ENCODE measurements around the gene COA7. TPM values are rescaled to one million over a fixed set of nuclear protein-coding genes. Genes with fewer than 3 reads are reported as not detected.
"Not testable (repeated sequence)": the region's sequence is repeated elsewhere in the genome, so short reads cannot be mapped to it uniquely, and the experiment has no call there.

Gene COA7
- 10 to 100 TPM; 14.5 to 19.5 (median 15.9) TPM for polyA plus RNA-seq (ENCODE audit: insufficient read length in 3 of 3)
- long read RNA-seq, donor 1, full-length matches to known transcripts = 10 of 10 reads
- long read RNA-seq, donor 1, partial matches to known transcripts = 0 of 10 reads
- long read RNA-seq, donor 1, other reads (novel, unspliced or antisense) = 0 of 10 reads
- long read RNA-seq, donor 2, full-length matches to known transcripts = 8 of 8 reads
- long read RNA-seq, donor 2, partial matches to known transcripts = 0 of 8 reads
- long read RNA-seq, donor 2, other reads (novel, unspliced or antisense) = 0 of 8 reads
- long read RNA-seq, donor 3, full-length matches to known transcripts = 13 of 13 reads
- long read RNA-seq, donor 3, partial matches to known transcripts = 0 of 13 reads
- long read RNA-seq, donor 3, other reads (novel, unspliced or antisense) = 0 of 13 reads
- long read RNA-seq, donor 4, full-length matches to known transcripts = 9 of 9 reads
- long read RNA-seq, donor 4, partial matches to known transcripts = 0 of 9 reads
- long read RNA-seq, donor 4, other reads (novel, unspliced or antisense) = 0 of 9 reads
- long read RNA-seq, donor 5 = 0 reads
- long read RNA-seq, donor 6, full-length matches to known transcripts = 7 of 7 reads
- long read RNA-seq, donor 6, partial matches to known transcripts = 0 of 7 reads
- long read RNA-seq, donor 6, other reads (novel, unspliced or antisense) = 0 of 7 reads
- long read RNA-seq, donor 7, full-length matches to known transcripts = 3 of 3 reads
- long read RNA-seq, donor 7, partial matches to known transcripts = 0 of 3 reads
- long read RNA-seq, donor 7, other reads (novel, unspliced or antisense) = 0 of 3 reads
- long read RNA-seq, donor 8, full-length matches to known transcripts = 21 of 21 reads
- long read RNA-seq, donor 8, partial matches to known transcripts = 0 of 21 reads
- long read RNA-seq, donor 8, other reads (novel, unspliced or antisense) = 0 of 21 reads
- long read RNA-seq, donor 9, full-length matches to known transcripts = 8 of 14 reads
- long read RNA-seq, donor 9, partial matches to known transcripts = 6 of 14 reads
- long read RNA-seq, donor 9, other reads (novel, unspliced or antisense) = 0 of 14 reads
- long read RNA-seq, donor 10, full-length matches to known transcripts = 9 of 9 reads
- long read RNA-seq, donor 10, partial matches to known transcripts = 0 of 9 reads
- long read RNA-seq, donor 10, other reads (novel, unspliced or antisense) = 0 of 9 reads
- long read RNA-seq, donor 11, full-length matches to known transcripts = 11 of 11 reads
- long read RNA-seq, donor 11, partial matches to known transcripts = 0 of 11 reads
- long read RNA-seq, donor 11, other reads (novel, unspliced or antisense) = 0 of 11 reads
- long read RNA-seq, donor 12, full-length matches to known transcripts = 5 of 5 reads
- long read RNA-seq, donor 12, partial matches to known transcripts = 0 of 5 reads
- long read RNA-seq, donor 12, other reads (novel, unspliced or antisense) = 0 of 5 reads
- long read RNA-seq, donor 13, full-length matches to known transcripts = 21 of 27 reads
- long read RNA-seq, donor 13, partial matches to known transcripts = 6 of 27 reads
- long read RNA-seq, donor 13, other reads (novel, unspliced or antisense) = 0 of 27 reads
- long read RNA-seq, donor 14, full-length matches to known transcripts = 9 of 9 reads
- long read RNA-seq, donor 14, partial matches to known transcripts = 0 of 9 reads
- long read RNA-seq, donor 14, other reads (novel, unspliced or antisense) = 0 of 9 reads
- long read RNA-seq, donor 15, full-length matches to known transcripts = 1 of 1 reads
- long read RNA-seq, donor 15, partial matches to known transcripts = 0 of 1 reads
- long read RNA-seq, donor 15, other reads (novel, unspliced or antisense) = 0 of 1 reads
- long read RNA-seq, donor 16, full-length matches to known transcripts = 19 of 29 reads
- long read RNA-seq, donor 16, partial matches to known transcripts = 10 of 29 reads
- long read RNA-seq, donor 16, other reads (novel, unspliced or antisense) = 0 of 29 reads

DNA sequence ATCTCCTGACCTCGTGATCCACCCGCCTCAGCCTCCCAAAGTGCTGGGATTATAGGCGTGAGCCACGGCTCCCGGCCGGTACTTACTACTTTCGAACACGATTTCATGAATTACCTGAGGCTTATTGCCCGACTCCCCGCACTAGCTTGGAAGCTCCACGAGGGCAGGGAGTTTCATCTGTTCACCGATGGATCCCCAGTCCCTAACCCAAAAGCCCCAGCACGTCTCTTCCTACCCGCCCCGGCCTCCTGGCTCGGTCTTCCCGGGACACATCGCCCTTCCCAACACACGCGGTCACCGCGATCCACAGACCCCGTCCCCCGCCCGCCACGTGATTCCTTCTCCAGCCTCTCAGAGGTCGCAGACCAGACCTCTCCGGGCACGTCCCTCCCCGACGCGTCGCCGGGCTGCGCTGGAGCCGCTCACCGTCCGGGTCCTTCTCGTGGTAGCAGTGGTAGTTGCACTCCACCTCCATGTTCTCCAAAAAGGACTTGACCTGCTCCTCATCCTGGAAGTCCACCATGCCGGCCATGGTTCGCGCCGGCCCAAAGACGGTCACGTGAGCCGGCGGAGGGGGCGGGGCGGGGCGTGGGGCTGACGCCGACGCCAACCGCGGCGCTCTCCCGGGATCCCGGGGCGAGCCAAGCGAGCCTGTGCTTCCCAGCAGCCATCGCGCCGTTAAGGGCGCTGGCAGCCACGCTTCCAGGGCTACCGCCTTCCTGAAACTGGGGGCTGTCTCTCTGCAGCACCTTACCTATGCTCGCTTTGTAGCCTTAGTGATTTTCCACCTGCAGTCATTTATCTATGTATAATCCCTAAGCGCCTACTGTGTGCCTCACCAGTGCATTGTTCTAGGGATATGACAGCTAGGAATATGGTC lies at the start of gene COA7:
COA7 (minus strand) TSS at position 553 of the 880 bp plus-strand sequence; CDS start at position 532, 21 bp downstream.
- DNase-seq (ENCODE audit: extremely low read depth in 1 of 11, low read depth in 9 of 11, low spot score in 4 of 11) = peak; percentile 56 to 84 (median 78)

DNA sequence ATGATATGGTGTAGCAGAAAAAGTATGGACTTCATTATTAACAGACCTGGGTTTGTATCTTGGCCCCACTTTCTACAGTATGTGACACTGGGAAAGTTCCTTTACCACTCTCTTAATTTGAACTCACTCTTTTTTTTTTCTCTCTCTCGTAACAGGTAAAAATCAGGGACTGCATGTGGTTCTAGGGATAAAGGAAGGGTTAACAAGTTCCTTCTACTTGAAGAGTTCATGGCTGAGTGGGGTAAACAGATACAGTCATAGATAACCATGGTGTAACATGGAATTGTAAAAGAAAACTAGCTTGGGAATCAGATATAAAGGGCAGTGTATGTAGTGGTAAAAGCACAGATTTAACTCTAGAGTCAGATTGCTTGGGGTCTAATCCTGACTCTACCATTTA lies 49.3 kb upstream of the COA7 start:
- no peak for DNase-seq (ENCODE audit: extremely low read depth in 1 of 11, low read depth in 9 of 11, low spot score in 4 of 11)

DNA sequence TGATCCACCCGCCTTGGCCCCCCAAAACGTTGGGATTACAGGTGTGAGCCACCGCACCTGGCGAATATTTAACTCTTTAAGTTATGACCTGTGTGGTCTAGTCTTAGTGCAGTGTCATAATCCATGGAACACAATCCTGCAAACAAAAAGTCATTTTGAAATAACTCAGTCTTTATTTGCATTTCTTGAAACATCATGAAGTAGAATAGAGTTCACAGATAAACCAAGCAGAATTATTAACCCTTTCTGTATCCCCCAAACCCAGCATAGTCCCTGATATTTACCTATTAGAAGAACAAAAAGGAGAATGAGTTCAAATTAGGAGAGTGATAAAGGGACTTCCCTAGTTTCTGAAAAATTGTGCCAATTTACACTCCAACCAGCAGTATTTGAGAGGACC lies 48.0 kb upstream of the COA7 start:
- DNase-seq (ENCODE audit: extremely low read depth in 1 of 11, low read depth in 9 of 11, low spot score in 4 of 11) = no peak

DNA sequence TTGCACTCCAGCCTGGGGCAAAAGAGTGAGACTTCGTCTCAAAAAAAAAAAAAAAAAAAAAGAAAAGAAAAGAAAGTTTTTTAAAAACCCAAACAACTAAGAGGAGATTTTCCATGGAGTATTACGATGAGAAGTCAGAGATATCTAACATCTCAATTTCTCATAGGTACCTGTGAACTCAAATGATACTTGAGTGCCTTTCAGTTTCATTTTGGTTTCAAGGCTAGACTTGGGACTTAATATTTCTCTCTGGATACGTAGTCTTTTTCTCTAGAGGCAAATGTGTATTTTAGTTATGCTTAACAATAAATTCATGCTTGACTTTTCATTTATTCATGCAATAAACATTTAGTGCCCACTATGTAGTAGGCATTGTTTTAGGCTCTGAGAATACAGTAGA lies 43.1 kb upstream of the COA7 start:
- DNase-seq (ENCODE audit: extremely low read depth in 1 of 11, low read depth in 9 of 11, low spot score in 4 of 11) = no peak

DNA sequence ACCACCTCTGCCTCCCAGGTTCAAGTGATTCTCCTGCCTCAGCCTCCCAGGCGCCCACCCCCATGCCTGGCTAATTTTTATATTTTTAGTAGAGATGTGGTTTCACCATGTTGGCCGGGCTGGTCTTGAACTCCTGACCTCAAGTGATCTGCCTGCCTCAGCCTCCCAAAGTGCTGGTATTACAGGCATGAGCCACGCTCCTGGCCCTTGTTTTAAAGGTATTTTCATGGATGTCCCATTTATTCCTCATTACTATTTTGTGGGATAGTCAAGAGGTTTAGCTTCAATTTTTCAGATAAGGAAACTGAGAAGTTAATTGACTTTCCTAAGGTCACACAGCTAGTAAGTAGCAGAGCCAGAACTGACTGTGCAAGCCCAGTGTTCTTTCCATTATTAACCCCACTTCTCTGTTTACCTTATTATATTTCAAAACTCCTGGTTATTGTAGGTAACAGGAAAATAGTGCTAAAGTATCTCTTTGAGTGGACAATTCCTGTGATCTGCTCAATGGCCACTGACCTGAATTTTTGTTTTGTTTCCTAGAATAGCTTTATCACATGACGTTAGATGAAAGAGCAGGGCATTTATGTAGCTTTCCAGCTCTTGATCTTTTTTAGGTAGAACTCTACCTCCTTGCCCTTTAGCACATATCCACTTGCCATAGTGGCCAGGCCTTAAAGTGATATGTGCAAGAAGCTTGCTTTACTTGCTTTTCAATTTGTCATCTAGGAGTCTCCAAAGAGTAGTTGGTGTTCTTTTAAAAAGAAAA lies 41.7 kb upstream of the COA7 start:
- DNase-seq (ENCODE audit: extremely low read depth in 1 of 11, low read depth in 9 of 11, low spot score in 4 of 11) = no peak

DNA sequence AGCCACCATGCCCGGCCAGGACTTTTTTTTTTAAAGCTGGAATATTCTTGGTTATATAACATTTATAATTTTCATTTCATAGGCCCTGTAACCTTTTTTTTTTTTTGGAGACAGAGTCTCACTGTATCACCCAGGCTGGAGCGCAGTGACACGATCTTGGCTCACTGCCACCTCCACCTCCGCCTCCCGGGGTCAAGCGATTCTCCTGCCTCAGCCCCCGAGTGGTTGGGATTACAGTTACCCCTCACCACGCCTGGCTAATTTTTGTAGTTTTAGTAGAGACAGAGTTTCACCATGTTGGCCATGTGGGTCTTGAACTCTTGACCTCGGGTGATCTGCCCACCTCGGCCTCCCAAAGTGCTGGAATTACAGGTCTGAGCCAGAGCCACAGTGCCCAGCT lies 40.7 kb upstream of the COA7 start:
- DNase-seq (ENCODE audit: extremely low read depth in 1 of 11, low read depth in 9 of 11, low spot score in 4 of 11) = peak in 1 of 11 donors; percentile 10

DNA sequence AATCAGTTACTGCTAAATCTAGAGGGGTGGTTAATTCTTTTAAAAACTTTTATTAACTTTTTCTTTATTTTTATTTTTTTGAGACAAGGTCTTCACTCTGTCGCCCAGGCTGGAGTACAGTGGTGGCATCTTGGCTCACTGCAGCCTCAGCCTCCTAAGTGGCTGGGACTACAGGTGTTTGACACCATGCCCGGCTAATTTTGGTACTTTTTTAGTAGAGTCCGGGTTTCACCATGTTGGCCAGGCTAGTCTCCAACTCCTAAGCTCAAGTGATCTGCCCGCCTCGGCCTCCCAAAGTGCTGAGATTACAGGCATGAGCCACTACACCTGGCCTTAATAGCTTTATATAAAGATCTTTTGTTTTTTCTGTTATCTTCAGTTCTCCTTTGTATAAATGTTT lies 40.0 kb upstream of the COA7 start:
- DNase-seq (ENCODE audit: extremely low read depth in 1 of 11, low read depth in 9 of 11, low spot score in 4 of 11) = no peak

DNA sequence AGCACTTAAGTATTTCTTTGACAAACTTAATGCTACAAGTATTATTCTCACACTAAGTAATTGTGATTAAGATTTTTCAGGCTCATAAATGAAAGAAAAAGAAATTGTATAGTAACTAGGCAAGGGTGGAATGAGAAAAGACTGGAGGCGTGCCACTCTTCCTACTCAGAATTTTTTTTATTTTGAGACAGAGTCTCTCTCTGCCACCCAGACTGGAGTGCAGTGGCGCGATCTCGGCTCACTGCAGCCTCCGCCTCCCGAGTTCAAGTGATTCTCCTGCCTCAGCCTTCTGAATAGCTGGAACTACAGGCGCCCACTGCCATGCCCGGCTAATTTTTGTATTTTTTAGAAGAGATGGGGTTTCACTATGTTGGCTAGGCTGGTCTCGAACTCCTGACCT lies 37.2 kb upstream of the COA7 start:
- not testable (repeated sequence) for DNase-seq (ENCODE audit: extremely low read depth in 1 of 11, low read depth in 9 of 11, low spot score in 4 of 11)

DNA sequence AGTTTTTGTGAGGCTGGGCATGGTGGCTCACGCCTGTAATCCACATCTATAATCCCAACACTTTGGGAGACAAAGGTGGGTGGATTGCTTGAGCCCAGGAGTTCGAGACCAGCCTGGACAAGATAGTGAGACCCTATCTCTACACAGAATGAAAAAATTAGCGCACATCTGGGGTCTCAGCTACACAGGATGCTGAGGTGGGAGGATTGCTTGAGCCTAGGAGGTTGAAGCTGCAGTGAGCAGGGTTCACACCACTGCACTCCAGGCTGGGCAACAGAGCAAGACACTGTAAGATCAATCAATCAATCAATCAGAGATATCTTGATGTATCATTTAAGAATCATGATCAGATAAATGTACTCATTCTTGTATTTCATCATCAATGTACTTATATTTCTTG lies 35.2 kb upstream of the COA7 start:
- DNase-seq (ENCODE audit: extremely low read depth in 1 of 11, low read depth in 9 of 11, low spot score in 4 of 11) = no peak

DNA sequence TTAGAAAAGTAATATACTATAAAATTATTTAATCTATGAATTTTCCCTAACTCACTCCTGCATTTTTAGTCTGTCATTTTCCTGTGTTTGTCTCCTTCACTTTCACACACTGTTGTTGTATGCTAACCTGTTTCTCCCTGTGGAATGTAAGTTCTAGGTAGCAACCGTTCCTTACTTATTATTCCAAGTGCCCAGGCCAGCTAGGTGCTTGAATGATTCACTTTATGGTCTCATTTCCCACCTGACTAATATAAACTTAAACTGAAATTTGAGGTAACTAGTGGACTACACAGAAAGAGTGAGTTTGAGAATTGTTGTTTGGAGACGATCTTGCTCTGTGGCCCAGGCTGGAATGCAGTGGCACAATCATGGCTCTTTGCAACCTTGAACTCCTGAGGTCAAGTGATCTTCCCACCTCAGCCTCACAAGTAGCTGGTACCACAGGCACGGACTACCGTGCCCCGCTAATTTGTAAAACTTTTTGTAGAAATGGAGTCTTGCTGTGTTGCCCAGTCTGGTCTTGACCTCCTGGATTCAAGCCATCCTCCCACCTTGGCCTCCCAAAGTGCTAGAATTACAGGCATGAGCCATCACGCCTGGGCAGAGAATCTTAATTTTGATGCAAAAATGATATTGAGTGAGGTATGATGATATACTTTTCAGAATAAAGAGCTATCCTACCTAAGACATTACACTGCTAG lies 30.0 kb upstream of the COA7 start:
- no peak for DNase-seq (ENCODE audit: extremely low read depth in 1 of 11, low read depth in 9 of 11, low spot score in 4 of 11)

DNA sequence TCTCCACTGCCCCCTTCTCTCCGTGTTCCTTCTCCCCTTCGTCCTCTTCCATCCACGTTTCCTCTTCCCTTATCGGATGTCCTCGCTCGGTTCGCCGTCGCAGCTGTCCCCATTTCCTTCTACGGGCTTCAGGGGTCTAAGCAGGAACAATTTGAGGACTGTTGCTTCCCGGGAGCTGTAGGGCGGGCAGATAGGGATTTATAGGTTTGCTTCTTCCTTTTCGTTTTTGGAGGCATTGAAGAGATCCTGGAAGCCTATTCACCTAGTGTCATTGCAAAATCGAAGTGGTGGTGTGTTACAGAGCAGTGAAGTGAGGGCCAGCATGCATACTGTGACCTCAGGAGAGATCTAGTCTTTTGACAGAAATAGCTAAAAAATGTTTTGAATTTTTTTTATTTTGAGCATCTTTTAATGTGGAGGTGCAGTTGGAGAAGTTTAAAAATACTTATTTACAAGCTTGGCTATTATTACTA lies 29.0 kb upstream of the COA7 start:
- peak in 1 of 11 donors; percentile 20 for DNase-seq (ENCODE audit: extremely low read depth in 1 of 11, low read depth in 9 of 11, low spot score in 4 of 11)

DNA sequence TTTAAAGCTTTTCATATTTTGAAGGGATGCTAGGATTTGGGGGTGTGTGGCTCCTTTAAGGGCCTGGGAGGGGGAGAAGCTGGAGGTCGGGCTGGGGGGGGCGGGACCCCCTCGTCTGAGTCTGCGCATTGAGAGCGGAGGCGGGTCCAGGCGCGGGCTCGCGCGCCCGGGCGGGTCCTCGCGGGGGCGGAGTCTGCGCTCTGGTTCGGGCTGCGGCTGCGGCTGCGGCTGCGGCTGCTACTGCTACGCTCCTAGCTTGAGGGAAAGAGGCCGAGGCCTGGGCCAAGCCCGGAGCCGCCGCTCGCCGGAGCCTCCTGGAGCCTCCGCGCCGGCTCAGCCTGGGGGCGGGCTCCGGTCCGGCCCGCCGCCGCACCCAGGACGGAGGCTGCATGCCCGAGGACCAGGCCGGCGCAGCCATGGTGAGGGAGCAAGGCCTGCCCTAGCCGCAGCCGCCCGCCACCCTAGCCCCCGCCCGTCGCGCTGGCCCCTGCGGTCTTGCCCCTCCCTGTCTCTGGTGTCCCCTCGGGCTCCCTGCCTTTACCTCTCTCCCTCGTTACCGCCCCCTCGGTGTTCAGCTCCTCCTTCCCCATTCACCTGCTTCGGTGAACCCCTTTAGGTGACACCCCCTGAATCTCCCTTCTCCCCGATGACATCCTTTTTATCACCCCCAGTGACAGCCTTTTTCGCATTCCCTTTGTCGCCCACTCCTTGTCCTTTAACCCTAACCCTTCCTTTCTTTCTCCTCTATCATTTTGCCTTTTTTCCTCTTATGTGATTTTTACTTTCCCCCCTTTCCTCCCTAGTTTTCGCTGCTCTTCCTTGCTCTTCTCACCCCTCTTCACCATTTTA lies 28.3 kb upstream of the COA7 start, which contains the start of gene ZYG11B:
ZYG11B (plus strand) TSS at position 189 of the 849 bp plus-strand sequence; CDS start at position 390, 201 bp downstream.
- DNase-seq (ENCODE audit: extremely low read depth in 1 of 11, low read depth in 9 of 11, low spot score in 4 of 11) = peak; percentile 58 to 87 (median 80)

DNA sequence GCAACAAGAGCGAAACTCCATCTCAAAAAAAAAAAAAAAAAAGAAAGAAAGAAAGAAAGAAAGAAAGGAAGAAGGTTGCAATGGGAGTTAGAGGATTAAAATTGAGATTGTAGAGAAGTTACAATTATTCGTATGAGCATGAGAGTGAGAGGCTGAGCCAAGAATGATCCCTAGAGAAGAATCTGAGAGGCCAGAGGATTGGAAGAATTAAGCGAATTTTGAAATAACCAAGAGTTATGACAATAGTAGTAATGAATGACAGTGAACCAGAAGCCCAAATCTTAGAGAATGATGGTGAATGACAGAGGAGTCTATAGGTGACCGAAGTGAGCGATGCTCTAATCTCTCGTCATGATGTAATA lies 27.7 kb upstream of the COA7 start:
- DNase-seq (ENCODE audit: extremely low read depth in 1 of 11, low read depth in 9 of 11, low spot score in 4 of 11) = peak in 1 of 11 donors; percentile 18

DNA sequence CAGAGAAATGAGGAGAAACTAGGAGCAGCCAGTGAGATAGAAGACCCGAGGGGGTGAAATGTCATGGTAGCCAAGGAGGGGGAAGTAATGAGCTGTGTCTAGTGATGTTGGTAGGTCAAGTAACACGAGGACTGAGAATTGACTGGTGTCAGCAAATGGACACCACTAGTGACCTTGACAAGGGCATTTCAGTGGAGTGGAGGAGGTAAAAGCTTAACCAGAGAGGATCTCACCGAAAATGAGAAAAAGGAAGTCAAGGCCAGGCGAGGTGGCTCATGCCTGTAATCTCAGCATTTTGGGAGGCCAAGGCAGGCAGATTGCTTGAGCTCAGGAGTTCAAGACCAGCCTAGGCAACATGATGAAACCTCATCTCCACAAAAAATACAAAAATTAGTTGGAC lies 25.1 kb upstream of the COA7 start:
- no peak for DNase-seq (ENCODE audit: extremely low read depth in 1 of 11, low read depth in 9 of 11, low spot score in 4 of 11)
